CD4-positive, alpha-beta T cell (primary cell): Measurements from ENCODE around the gene POLE3. TPM values are rescaled to one million over a fixed set of nuclear protein-coding genes. Genes with fewer than 3 reads are reported as not detected.

Experiments used
- ATAC-seq: fragments of 200-7000 bp; cut with Tn5 transposase; one replicate; pipeline ENCODE4 v1.10.0; 2022; ENCODE audit warnings: mild to moderate bottlenecking; ENCODE audit not compliant: poor library complexity
- CTCF ChIA-PET: fragments of 350-600 bp; sonication (Branson Sonifier 250); formaldehyde crosslinking; loops from one replicate; lab custom pipeline; 2021; ENCODE audit warnings: antibody characterized with exemption, inconsistent platforms; lab: Charles Lee
- POLR2A ChIA-PET: fragments of 350-600 bp; sonication (Branson Sonifier 250); formaldehyde crosslinking; loops from one replicate; lab custom pipeline; 2021; ENCODE audit warnings: antibody characterized with exemption, inconsistent platforms; lab: Charles Lee
- DNase-seq, 14 experiments: peaks; one replicate each; pipeline ENCODE4 v3.0.0-alpha.2; 2013 to 2020; ENCODE audit warnings: mixed read lengths in 2 of 14
- H3K27ac ChIP-seq, 2 donors: one replicate each; pipeline versions ENCODE4 v1.5.1 to v1.7.0; 2013; ENCODE audit warnings: low read length in 2 of 2, low read depth in 1 of 2, mild to moderate bottlenecking in 1 of 2
- H3K27me3 ChIP-seq, 2 experiments: 1 replicate in 1 of 2; 2 replicates in 1 of 2; pipeline versions ENCODE4 v1.6.1 to v1.7.0; 2013; ENCODE audit warnings: low read length in 2 of 2, control low read depth in 1 of 2, mild to moderate bottlenecking in 1 of 2, moderate library complexity in 1 of 2; ENCODE audit not compliant: insufficient read depth in 2 of 2, control insufficient read depth in 1 of 2
- H3K36me3 ChIP-seq: one replicate; pipeline ENCODE4 v1.6.1; 2013; ENCODE audit warnings: low read length, control low read depth; ENCODE audit not compliant: insufficient read depth
- H3K4me1 ChIP-seq: one replicate; pipeline ENCODE4 v1.6.1; 2013; ENCODE audit warnings: low read length, control low read depth; ENCODE audit not compliant: insufficient read depth
- H3K4me3 ChIP-seq: one replicate; pipeline ENCODE4 v1.5.1; 2013; ENCODE audit warnings: mild to moderate bottlenecking, low read length, moderate library complexity
- H3K9me3 ChIP-seq, 2 experiments: 1 replicate in 1 of 2; 2 replicates in 1 of 2; pipeline versions ENCODE4 v1.6.1 to v1.7.0; 2013; ENCODE audit warnings: low read length in 2 of 2, mild to moderate bottlenecking in 2 of 2, control low read depth in 1 of 2, moderate library complexity in 1 of 2; ENCODE audit not compliant: control insufficient read depth in 1 of 2, insufficient read depth in 1 of 2
- H3K27ac Mint-ChIP-seq: one replicate; pipeline ENCODE4 v1.8.0; 2020; ENCODE audit warnings: mixed read lengths
- H3K27me3 Mint-ChIP-seq: one replicate; pipeline ENCODE4 v1.8.0; 2021; ENCODE audit warnings: mixed read lengths
- H3K36me3 Mint-ChIP-seq: one replicate; pipeline ENCODE4 v1.8.0; 2021; ENCODE audit warnings: low read depth, mixed read lengths
- H3K4me1 Mint-ChIP-seq: one replicate; pipeline ENCODE4 v1.8.0; 2021; ENCODE audit warnings: low read depth, mixed read lengths
- H3K4me3 Mint-ChIP-seq: one replicate; pipeline ENCODE4 v1.8.0; 2020; ENCODE audit warnings: mild to moderate bottlenecking, mixed read lengths
- H3K9me3 Mint-ChIP-seq: one replicate; pipeline ENCODE4 v1.8.0; 2020; ENCODE audit warnings: mixed read lengths
- CTCF ChIP-seq: fragments of 200-600 bp; IDR thresholded peaks from one replicate; pipeline ENCODE4 v1.8.0; 2022; ENCODE audit warnings: antibody characterized with exemption, mild to moderate bottlenecking
- intact Hi-C, 2 experiments: fragments of 100-400 bp; cut with DNase I in 1 of 2; cut with micrococcal nuclease in 1 of 2; formaldehyde crosslinking; loops; one replicate each; pipeline versions ENCODE4 v1.15.1 to v1.9.0; 2023 to 2025; cut with DNase I, micrococcal nuclease
- total RNA-seq, 174 experiments: library from RNA in 2 of 174; stranded (reverse) in 2 of 174; gene quantifications; one replicate each; pipeline ENCODE4 v1.2.3 and lab custom pipeline; 2021 to 2026

POLE3 gene
- total RNA-seq, 2 experiments from 2014 or later, result 63.6 to 64.9 TPM

DNA sequence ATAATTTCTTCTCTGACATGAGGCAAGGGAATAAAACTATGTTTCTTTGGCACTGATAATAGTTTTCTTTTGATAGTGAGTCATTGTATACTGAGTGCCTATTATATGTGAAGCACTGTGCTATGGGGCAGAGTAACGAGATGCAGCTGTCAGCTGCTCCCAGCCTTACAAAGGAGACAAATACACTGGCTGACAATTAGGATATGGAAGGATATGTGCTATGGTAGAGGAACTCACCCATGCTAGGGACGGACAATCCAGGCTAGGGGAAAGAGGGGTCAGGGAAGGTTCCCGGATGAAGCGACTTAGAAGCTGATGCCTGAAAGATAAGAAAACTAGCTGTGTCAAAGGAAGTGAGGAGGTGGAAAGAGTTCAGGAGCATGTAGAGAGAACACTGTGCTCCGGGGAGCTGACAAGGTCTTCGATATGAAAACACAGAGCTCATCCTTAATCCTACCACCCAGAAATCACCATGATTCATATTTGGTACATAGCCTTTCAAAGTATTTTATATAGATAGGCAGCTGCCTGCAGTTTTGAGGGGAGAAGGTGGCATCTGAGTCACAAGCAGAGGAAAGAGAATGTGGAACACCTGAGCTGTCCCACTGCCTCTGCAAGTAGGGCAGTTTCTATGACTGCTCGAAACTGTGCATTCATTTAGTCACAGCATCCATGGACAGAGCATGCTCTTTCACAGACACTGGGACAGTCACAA, 49.0 kb downstream of the POLE3 start:
- Mint-ChIP-seq H3K4me3 (no peak overlapping the region), H3K4me1 (no peaks in the 10 kb centered on the region), H3K27ac (no peak overlapping the region), H3K9me3 (no peaks in the 10 kb centered on the region), H3K36me3 (no peaks in the 10 kb centered on the region), H3K27me3 (peaks cover 4% of the 10 kb centered on the region)
- no peak for DNase-seq
- no peak for TF ChIP-seq CTCF
- Histone ChIP-seq H3K9me3 (no peaks in the 10 kb centered on the region), H3K27me3 (no peaks in the 10 kb centered on the region), H3K36me3 (no peaks in the 10 kb centered on the region), H3K4me1 (no peaks in the 10 kb centered on the region), H3K27ac (no peak overlapping the region), H3K4me3 (no peak overlapping the region)
- ChIA-PET POLR2A (no interaction called here), CTCF (no interaction called here)
- intact Hi-C loops, result no loop called here
- no peak for ATAC-seq

DNA sequence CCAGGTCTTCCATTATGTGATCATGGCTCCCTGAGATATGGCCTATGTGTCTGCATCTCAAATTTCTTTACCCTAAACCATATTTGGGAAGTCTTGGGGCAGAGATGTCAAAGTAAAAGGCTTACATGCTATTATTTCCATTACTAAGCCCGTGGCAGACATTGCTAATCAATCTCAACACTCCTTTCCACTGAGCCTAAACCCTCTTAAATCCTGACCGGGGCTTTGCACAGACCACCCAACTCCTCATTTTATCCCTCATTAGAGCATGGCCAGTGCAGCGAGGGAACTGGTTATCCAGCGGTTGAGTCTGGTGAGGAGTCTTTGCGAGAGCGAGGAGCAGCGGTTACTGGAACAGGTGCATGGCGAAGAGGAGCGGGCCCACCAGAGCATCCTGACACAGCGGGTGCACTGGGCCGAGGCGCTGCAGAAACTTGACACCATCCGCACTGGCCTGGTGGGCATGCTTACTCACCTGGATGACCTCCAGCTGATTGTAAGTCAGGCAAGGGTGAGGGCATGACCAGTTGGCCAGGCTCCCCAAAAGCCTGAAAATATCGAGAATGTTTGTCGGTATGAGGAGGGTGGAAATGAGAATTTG, 50.1 kb downstream of the POLE3 start:
- no peak for DNase-seq
- no peak overlapping the region for H3K27ac Mint-ChIP-seq
- no peaks in the 10 kb centered on the region for H3K9me3 Mint-ChIP-seq
- no peak for TF ChIP-seq CTCF
- H3K27ac ChIP-seq, result no peak overlapping the region
- H3K4me1 ChIP-seq, result no peaks in the 10 kb centered on the region
- POLR2A ChIA-PET, result no interaction called here
- no peaks in the 10 kb centered on the region for H3K36me3 ChIP-seq
- no peaks in the 10 kb centered on the region for H3K9me3 ChIP-seq
- no peak overlapping the region for H3K4me3 Mint-ChIP-seq
- H3K27me3 ChIP-seq, result no peaks in the 10 kb centered on the region
- ATAC-seq, result no peak
- no peak overlapping the region for H3K4me3 ChIP-seq
- H3K4me1 Mint-ChIP-seq, result no peaks in the 10 kb centered on the region
- intact Hi-C loops, result no loop called here
- CTCF ChIA-PET, result no interaction called here
- H3K27me3 Mint-ChIP-seq, result peaks cover 5% of the 10 kb centered on the region
- no peaks in the 10 kb centered on the region for H3K36me3 Mint-ChIP-seq

GRCh38 chr9:113359385-113359784, 51.1 kb downstream of the POLE3 start:
- Mint-ChIP-seq H3K27me3 (peaks cover 9% of the 10 kb centered on the region), H3K9me3 (no peaks in the 10 kb centered on the region), H3K36me3 (no peaks in the 10 kb centered on the region), H3K4me1 (no peaks in the 10 kb centered on the region), H3K27ac (no peak overlapping the region), H3K4me3 (no peak overlapping the region)
- Histone ChIP-seq H3K36me3 (no peaks in the 10 kb centered on the region), H3K27ac (no peak overlapping the region), H3K4me3 (no peak overlapping the region), H3K9me3 (no peaks in the 10 kb centered on the region), H3K4me1 (no peaks in the 10 kb centered on the region), H3K27me3 (no peaks in the 10 kb centered on the region)
- ChIA-PET CTCF (interaction anchor here (1.3 kb wide), 1 partner anchor 9 kb away, joined by 3 read pairs; no protein-coding TSS in a partner anchor), POLR2A (no interaction called here)
- TF ChIP-seq CTCF, result no peak
- intact Hi-C loops, result no loop called here
- ATAC-seq (no peak), DNase-seq (no peak)

Other genes starting within 250 kb of the POLE3 start
- gene FKBP15, start 189.4 kb downstream of the POLE3 start, total RNA-seq, result 10 to 100 TPM; 11.9 to 14.2 TPM
- 10 to 100 TPM; 12.1 to 12.3 TPM for gene SLC31A1, start 189.1 kb downstream of the POLE3 start, total RNA-seq
- gene CDC26, start 135.1 kb downstream of the POLE3 start, total RNA-seq, result 10 to 100 TPM; 15.8 to 18.0 TPM
- 10 to 100 TPM; 23.4 to 25.5 TPM for gene PRPF4, start 135.0 kb downstream of the POLE3 start, total RNA-seq
- gene RNF183, start 107.3 kb downstream of the POLE3 start, total RNA-seq, result under 1 TPM in 1 of 2 experiments, not detected in 1; 0.44 TPM
- gene WDR31, start 70.4 kb downstream of the POLE3 start, total RNA-seq, result under 1 TPM; 0.14 to 0.22 TPM
- not detected for gene BSPRY, start 61.1 kb downstream of the POLE3 start, total RNA-seq
- 10 to 100 TPM; 12.8 to 13.2 TPM for gene HDHD3, start 33.7 kb downstream of the POLE3 start, total RNA-seq
- 10 to 100 TPM; 14.5 to 15.0 TPM for gene ALAD, start 9.4 kb downstream of the POLE3 start, total RNA-seq
- under 1 TPM; 0.60 to 0.95 TPM for gene C9orf43, start 72 bp upstream of the POLE3 start, total RNA-seq
- gene RGS3, start 53.1 kb upstream of the POLE3 start, total RNA-seq, result 1 to 10 TPM; 6.1 to 7.5 TPM